HS-5 (cell line): ENCODE results near the gene TBXAS1.

Source experiments
- DNase-seq: peaks from one replicate; pipeline ENCODE4 v3.0.0-alpha.2; 2012; ENCODE audit warnings: low read depth

The TBXAS1 gene

GRCh38 chr7:139948587-139949335, 119.7 kb downstream of the TBXAS1 start:
- DNase-seq: no peak

GRCh38 chr7:139949629-139950028, 120.6 kb downstream of the TBXAS1 start:
- no peak for DNase-seq

GRCh38 chr7:139950881-139951525, 121.9 kb downstream of the TBXAS1 start:
- DNase-seq: no peak

- DNase-seq: no peak
Measured at GRCh38 chr7:139953229-139953628, 124.2 kb downstream of the TBXAS1 start.

GRCh38 chr7:139955109-139955820, 126.2 kb downstream of the TBXAS1 start:
- no peak for DNase-seq

GRCh38 chr7:139958599-139959284, 129.7 kb downstream of the TBXAS1 start:
- no peak for DNase-seq

GRCh38 chr7:139959285-139959628, 130.2 kb downstream of the TBXAS1 start:
- DNase-seq: no peak

- no peak for DNase-seq
Measured at GRCh38 chr7:139959718-139960117, 130.7 kb downstream of the TBXAS1 start.

- no peak for DNase-seq
Measured at GRCh38 chr7:139960157-139960556, 131.1 kb downstream of the TBXAS1 start.

GRCh38 chr7:139965942-139966628, 137.0 kb downstream of the TBXAS1 start:
- no peak for DNase-seq

- no peak for DNase-seq
Measured at GRCh38 chr7:139966949-139967348, 137.9 kb downstream of the TBXAS1 start.

GRCh38 chr7:139968931-139969330, 139.9 kb downstream of the TBXAS1 start:
- DNase-seq: no peak

- no peak for DNase-seq
Measured at GRCh38 chr7:139972029-139972428, 143.0 kb downstream of the TBXAS1 start.

GRCh38 chr7:139973101-139974050, 144.3 kb downstream of the TBXAS1 start:
- no peak for DNase-seq

GRCh38 chr7:139974179-139974811, 145.2 kb downstream of the TBXAS1 start:
- DNase-seq: no peak

GRCh38 chr7:139976055-139976837, 147.2 kb downstream of the TBXAS1 start:
- DNase-seq: no peak

GRCh38 chr7:139976838-139977656, 148.0 kb downstream of the TBXAS1 start:
- no peak for DNase-seq

- no peak for DNase-seq
Measured at GRCh38 chr7:139981511-139981895, 152.4 kb downstream of the TBXAS1 start.
